PC-3 (cell line): Measurements from ENCODE around the gene ZNF213.

Experiments
- EZH2 ChIP-seq: fragments of 300-600 bp; sonication (generic); IDR thresholded peaks from one replicate; pipeline ENCODE4 v1.6.1; 2017; ENCODE audit warnings: antibody characterized with exemption, mild to moderate bottlenecking, low read length; ENCODE audit not compliant: unreplicated experiment
- EZH2phosphoT487 ChIP-seq: fragments of 300-600 bp; sonication (generic); IDR thresholded peaks from 2 replicates; pipeline ENCODE4 v1.6.1; 2018; ENCODE audit warnings: mild to moderate bottlenecking, antibody characterized with exemption, low read length, borderline replicate concordance
- TF ChIP-seq, protein P1 (sequence below): fragments of 300-600 bp; sonication (generic); conservative IDR thresholded peaks from 2 replicates; pipeline ENCODE4 v1.5.1; 2017; ENCODE audit warnings: antibody characterized with exemption, low read depth, mild to moderate bottlenecking, low read length

DNA sequence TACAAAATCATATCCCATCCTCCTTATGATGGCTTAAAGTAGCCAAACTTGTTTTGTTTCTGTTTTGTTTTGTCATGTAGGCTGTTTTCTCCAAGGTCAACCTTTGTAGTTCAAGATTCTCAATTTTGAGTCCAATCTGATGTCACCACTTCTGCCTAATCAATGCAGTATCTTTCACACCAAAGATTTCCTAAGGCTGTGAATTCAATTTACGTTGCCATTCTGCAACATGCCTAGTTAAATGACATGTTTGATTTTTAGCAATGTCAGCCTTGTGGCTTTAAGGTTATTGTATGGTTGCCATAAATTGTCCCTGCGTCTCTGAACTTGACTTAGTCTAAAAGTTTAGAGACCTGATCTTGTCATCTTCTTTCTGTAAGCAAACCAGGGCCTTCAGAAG, 20.4 kb downstream of the ZNF213 start:
- TF ChIP-seq, protein P1, sequence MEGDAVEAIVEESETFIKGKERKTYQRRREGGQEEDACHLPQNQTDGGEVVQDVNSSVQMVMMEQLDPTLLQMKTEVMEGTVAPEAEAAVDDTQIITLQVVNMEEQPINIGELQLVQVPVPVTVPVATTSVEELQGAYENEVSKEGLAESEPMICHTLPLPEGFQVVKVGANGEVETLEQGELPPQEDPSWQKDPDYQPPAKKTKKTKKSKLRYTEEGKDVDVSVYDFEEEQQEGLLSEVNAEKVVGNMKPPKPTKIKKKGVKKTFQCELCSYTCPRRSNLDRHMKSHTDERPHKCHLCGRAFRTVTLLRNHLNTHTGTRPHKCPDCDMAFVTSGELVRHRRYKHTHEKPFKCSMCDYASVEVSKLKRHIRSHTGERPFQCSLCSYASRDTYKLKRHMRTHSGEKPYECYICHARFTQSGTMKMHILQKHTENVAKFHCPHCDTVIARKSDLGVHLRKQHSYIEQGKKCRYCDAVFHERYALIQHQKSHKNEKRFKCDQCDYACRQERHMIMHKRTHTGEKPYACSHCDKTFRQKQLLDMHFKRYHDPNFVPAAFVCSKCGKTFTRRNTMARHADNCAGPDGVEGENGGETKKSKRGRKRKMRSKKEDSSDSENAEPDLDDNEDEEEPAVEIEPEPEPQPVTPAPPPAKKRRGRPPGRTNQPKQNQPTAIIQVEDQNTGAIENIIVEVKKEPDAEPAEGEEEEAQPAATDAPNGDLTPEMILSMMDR: no peak
- TF ChIP-seq EZH2: no peak
- no peak for TF ChIP-seq EZH2phosphoT487
